PC-9 (cell line): ENCODE measurements around the gene PMPCA. TPM values are rescaled to one million over a fixed set of nuclear protein-coding genes. Genes with fewer than 3 reads are reported as not detected.
A peak's percentile ranks its signal among the peaks of the same experiment; 100 is the strongest.

ENCODE experiments used
- BruUV-seq: library from RNA; stranded (reverse); fragments of 400-500 nt; replicated peaks from 2 replicates; lab custom pipeline; 2021; lab: Mats Ljungman, UMichigan
- CTCF ChIA-PET: fragments of 300-600 bp; sonication (Branson Sonifier 250); formaldehyde crosslinking; loops from one replicate; lab custom pipeline; 2022; ENCODE audit warnings: antibody characterized with exemption; lab: Charles Lee
- POLR2A ChIA-PET: fragments of 300-600 bp; sonication (Branson Sonifier 250); formaldehyde crosslinking; loops from one replicate; lab custom pipeline; 2022; ENCODE audit warnings: antibody characterized with exemption; ENCODE audit not compliant: unreplicated experiment; lab: Charles Lee
- DNase-seq, 2 experiments: peaks; one replicate each; pipeline versions ENCODE4 v3.0.0 to v3.0.0-alpha.2; 2015 to 2022; ENCODE audit warnings: mixed read lengths in 1 of 2
- H2AFZ ChIP-seq: fragments of 200-600 bp; sonication (generic); 2 replicates; pipeline ENCODE4 v1.8.1; 2017; ENCODE audit warnings: antibody characterized with exemption
- H3F3A ChIP-seq: fragments of 200-600 bp; sonication (generic); 2 replicates; pipeline ENCODE4 v1.8.1; 2017; ENCODE audit warnings: antibody characterized with exemption, mild to moderate bottlenecking, low read depth; ENCODE audit not compliant: insufficient read depth
- H3K27ac ChIP-seq: fragments of 200-600 bp; sonication (generic); 2 replicates; pipeline ENCODE4 v1.6.1; 2016; ENCODE audit warnings: mixed run types
- H3K27me3 ChIP-seq: fragments of 200-600 bp; sonication (generic); 2 replicates; pipeline ENCODE4 v1.6.1; 2016; ENCODE audit warnings: low read depth, mixed run types; ENCODE audit not compliant: insufficient read depth
- H3K36me3 ChIP-seq: fragments of 200-600 bp; sonication (generic); 2 replicates; pipeline ENCODE4 v1.6.1; 2016; ENCODE audit warnings: low read depth, mixed run types
- H3K4me1 ChIP-seq: fragments of 200-600 bp; sonication (generic); replicated peaks from 2 replicates; pipeline ENCODE4 v1.6.1; 2016; ENCODE audit warnings: mixed run types; ENCODE audit not compliant: insufficient read depth
- H3K4me2 ChIP-seq: fragments of 200-600 bp; sonication (generic); 2 replicates; pipeline ENCODE4 v1.6.1; 2017; ENCODE audit warnings: mixed run types
- H3K4me3 ChIP-seq: fragments of 200-600 bp; sonication (generic); 2 replicates; pipeline ENCODE4 v1.6.1; 2016; ENCODE audit warnings: mixed run types
- H3K79me2 ChIP-seq: fragments of 200-600 bp; sonication (generic); 2 replicates; pipeline ENCODE4 v1.6.1; 2017; ENCODE audit warnings: low read depth, mixed run types
- H3K9me2 ChIP-seq: fragments of 200-600 bp; sonication (generic); 2 replicates; pipeline ENCODE4 v1.8.1; 2017; ENCODE audit warnings: mild to moderate bottlenecking; ENCODE audit not compliant: insufficient read depth
- H3K9me3 ChIP-seq: fragments of 200-600 bp; sonication (generic); 2 replicates; pipeline ENCODE4 v1.8.1; 2016; ENCODE audit warnings: low read depth; ENCODE audit not compliant: insufficient read depth
- H4K20me1 ChIP-seq: fragments of 200-600 bp; sonication (generic); 2 replicates; pipeline ENCODE4 v1.8.1; 2017; ENCODE audit not compliant: insufficient read depth
- EZH2 ChIP-seq: fragments of 200-600 bp; sonication (generic); IDR thresholded peaks from 2 replicates; pipeline ENCODE4 v1.8.0; 2017; ENCODE audit warnings: antibody characterized with exemption, low read depth
- intact Hi-C: fragments of 100-400 bp; cut with micrococcal nuclease; formaldehyde crosslinking; loops from one replicate; pipeline ENCODE4 v1.10.0; 2022; ENCODE audit not compliant: unreplicated experiment
- total RNA-seq: library from RNA; stranded (reverse); gene quantifications from 2 replicates; pipeline ENCODE4 v1.2.3, GENCODE V29; 2021
- TF ChIP-seq, protein P1 (sequence below): fragments of 200-600 bp; sonication (generic); conservative IDR thresholded peaks from 2 replicates; pipeline ENCODE4 v1.6.1; 2017; ENCODE audit warnings: mixed run types, antibody characterized with exemption, mild to moderate bottlenecking, moderate library complexity

PMPCA gene
- total RNA-seq, 1 experiment from 2014 or later: 78.1 TPM

DNA sequence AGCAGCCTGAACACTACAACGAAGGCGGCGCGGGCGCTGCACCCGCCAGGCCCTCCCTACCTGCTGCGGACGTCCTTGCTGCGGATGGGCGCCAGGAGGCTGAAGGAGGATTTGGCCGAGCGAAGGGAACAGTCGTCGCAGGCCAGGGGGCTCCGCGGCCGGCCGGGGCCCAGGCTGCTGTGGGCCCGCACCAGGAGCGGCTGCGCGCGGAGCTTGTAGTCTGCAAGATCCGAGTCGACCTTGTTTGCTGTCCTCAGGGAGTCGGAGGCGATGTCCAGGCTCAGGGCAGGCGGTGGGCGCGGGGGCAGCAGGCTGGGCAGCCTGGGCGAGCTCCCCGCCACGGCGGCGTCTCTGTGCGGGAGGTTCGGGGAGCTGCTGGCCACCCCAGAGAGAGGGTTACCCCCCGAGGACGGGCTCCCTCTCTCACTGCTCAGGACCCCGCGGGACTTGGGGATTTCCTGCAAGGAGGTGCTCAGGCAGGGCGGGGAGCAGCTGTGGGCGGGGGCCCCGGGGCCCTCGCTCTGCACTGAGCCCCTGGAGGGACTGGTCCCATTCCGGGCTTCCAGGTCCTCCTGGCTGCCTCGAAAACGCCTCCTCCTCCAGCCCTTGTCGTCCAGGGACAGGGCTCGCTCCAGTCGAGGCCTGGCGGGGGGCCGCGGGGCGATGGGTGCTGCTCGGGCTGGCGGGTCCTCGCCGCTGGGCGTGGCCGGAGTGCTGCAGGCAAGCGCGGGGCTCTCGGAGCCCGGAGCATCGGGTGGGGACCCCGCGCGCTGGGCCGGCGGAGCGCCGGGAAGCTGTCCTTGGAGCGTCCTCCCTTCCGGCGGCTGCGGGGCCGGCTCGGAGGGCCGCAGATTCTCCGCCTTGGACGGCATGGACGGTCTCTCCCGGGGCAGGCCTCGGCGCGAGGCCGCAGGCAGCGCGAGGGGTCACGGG, 28.4 kb downstream of the PMPCA start:
- H3K79me2 ChIP-seq: peaks cover 20% of the 10 kb centered on the region; the same call in 1 of the 2 replicates
- intact Hi-C loops: no loop called here
- H3F3A ChIP-seq: peaks cover 31% of the 10 kb centered on the region
- CTCF ChIA-PET: interaction anchor here (0.5 kb wide), 1 partner anchor 28 kb away, joined by 3 read pairs; no protein-coding TSS in a partner anchor
- no peaks in the 10 kb centered on the region for H3K36me3 ChIP-seq
- H3K27me3 ChIP-seq: no peaks in the 10 kb centered on the region
- peak overlapping the region; percentile 80 for H3K4me3 ChIP-seq
- H3K9me2 ChIP-seq: no peaks in the 10 kb centered on the region
- peaks cover 35% of the 10 kb centered on the region for H4K20me1 ChIP-seq
- DNase-seq: peak in 1 of 2 experiments; percentile 46
- H3K4me2 ChIP-seq: peak overlapping the region; percentile 95
- no peak for TF ChIP-seq EZH2
- TF ChIP-seq, protein P1, sequence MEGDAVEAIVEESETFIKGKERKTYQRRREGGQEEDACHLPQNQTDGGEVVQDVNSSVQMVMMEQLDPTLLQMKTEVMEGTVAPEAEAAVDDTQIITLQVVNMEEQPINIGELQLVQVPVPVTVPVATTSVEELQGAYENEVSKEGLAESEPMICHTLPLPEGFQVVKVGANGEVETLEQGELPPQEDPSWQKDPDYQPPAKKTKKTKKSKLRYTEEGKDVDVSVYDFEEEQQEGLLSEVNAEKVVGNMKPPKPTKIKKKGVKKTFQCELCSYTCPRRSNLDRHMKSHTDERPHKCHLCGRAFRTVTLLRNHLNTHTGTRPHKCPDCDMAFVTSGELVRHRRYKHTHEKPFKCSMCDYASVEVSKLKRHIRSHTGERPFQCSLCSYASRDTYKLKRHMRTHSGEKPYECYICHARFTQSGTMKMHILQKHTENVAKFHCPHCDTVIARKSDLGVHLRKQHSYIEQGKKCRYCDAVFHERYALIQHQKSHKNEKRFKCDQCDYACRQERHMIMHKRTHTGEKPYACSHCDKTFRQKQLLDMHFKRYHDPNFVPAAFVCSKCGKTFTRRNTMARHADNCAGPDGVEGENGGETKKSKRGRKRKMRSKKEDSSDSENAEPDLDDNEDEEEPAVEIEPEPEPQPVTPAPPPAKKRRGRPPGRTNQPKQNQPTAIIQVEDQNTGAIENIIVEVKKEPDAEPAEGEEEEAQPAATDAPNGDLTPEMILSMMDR: no peak
- H3K27ac ChIP-seq: no peak overlapping the region
- POLR2A ChIA-PET: no interaction called here
- H2AFZ ChIP-seq: peak overlapping the region; percentile 82
- BruUV-seq: no TSS peak
- H3K4me1 ChIP-seq: peaks cover 10% of the 10 kb centered on the region
- no peaks in the 10 kb centered on the region for H3K9me3 ChIP-seq

DNA sequence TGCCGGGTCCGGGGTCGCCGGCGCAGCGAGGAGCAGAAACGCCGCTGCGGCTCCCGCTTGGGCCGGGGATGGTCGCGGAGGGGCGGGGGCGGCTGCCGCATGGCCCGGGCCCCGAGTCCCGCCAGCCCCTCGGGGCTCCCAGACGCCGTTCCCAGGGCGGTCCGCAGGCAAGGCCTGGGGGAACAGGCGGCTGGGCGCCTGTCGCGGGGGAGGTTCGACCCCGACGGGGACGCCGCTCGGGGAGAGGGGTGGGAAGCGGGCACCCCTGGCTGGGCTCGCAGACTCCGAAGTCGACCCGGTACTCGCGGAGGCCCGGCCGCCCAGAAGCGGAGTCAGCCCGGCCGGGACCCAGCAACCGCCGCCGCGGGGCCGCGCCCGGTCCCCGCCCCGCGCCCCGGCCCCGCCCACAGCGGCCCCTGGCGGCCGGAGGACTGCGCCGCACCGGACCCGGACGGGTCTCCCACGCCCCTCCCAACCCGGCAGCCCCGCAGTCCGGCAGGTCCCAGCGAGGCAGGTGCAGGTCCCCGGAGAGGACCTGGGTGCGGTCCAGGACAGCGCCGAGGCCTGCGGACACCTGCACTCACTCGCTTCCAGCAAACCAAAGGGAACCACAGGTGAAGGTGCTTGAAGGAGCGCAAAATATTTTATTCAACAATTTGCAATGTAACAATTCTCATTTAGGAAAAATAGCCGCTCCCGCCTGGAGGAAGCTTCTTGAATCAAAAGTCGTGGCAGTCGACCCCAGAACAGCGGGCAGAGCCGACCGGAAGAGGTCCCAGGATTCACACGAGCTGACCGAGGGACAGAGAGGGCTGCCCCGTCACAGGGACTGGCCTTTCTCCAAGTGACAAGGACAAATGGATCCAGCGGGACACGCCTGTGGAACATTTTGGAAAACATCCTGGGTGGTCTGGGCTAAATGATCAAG, 29.3 kb downstream of the PMPCA start, which contains the start of gene INPP5E:
Gene INPP5E, minus strand, starts transcription at position 365 of the 928 bp plus-strand sequence. CDS start 426 bp downstream, outside the sequence.
- ChIA-PET CTCF (no interaction called here), POLR2A (no interaction called here)
- peak within 1 kb of the TSS; percentile 95 for H3K4me2 ChIP-seq
- H3K9me2 ChIP-seq: no peaks in the 10 kb centered on the region
- H3F3A ChIP-seq: peaks cover 31% of the 10 kb centered on the region
- H3K4me1 ChIP-seq: peaks cover 10% of the 10 kb centered on the region
- intact Hi-C loops: no loop called here
- H3K4me3 ChIP-seq: peak within 1 kb of the TSS; percentile 80
- no peaks in the 10 kb centered on the region for H3K27me3 ChIP-seq
- H3K36me3 ChIP-seq: no peaks in the 10 kb centered on the region
- peaks cover 33% of the 10 kb centered on the region for H4K20me1 ChIP-seq
- BruUV-seq: no TSS peak
- H3K9me3 ChIP-seq: no peaks in the 10 kb centered on the region
- H2AFZ ChIP-seq: peak within 1 kb of the TSS; percentile 82
- TF ChIP-seq, protein P1: peak; percentile 66
- no peak for TF ChIP-seq EZH2
- peak in 1 of 2 experiments; percentile 91 for DNase-seq
- H3K79me2 ChIP-seq: peaks cover 20% of the 10 kb centered on the region; the same call in 1 of the 2 replicates
- H3K27ac ChIP-seq: no peak within 1 kb of the TSS

DNA sequence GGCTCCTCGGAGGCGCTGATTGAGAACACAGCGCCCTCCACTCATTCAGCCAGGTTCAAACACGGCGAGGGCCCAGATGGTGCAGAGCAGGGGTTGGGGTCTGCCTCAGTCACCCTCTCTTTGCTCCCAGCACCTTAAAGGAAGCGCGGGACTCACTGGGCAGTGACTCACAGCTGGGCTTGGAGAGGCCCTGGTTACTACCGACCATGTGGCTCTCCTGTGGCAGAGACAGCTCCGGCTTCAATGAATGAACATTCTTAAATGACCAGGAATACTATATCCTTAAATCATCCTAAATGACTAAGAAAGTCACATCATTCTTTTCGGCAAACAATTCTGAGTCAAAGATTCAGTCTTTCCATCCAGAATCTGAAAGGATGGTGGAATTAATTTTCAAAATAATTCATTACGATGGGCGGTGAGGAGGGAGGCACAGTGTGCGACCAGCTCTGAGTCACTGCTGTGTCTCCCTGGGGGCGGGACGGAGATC, 30.8 kb downstream of the PMPCA start:
- H2AFZ ChIP-seq: no peak overlapping the region
- intact Hi-C loops: no loop called here
- no peak for DNase-seq
- H4K20me1 ChIP-seq: peaks cover 26% of the 10 kb centered on the region
- no peaks in the 10 kb centered on the region for H3K36me3 ChIP-seq
- no peaks in the 10 kb centered on the region for H3K9me2 ChIP-seq
- H3K27me3 ChIP-seq: no peaks in the 10 kb centered on the region
- H3K9me3 ChIP-seq: no peaks in the 10 kb centered on the region
- no peak overlapping the region for H3K4me2 ChIP-seq
- H3K4me1 ChIP-seq: peaks cover 10% of the 10 kb centered on the region
- no peak overlapping the region for H3K27ac ChIP-seq
- no peak for TF ChIP-seq EZH2
- TF ChIP-seq, protein P1: no peak
- H3K4me3 ChIP-seq: no peak overlapping the region
- POLR2A ChIA-PET: no interaction called here
- H3F3A ChIP-seq: peaks cover 31% of the 10 kb centered on the region
- BruUV-seq: no TSS peak
- H3K79me2 ChIP-seq: peaks cover 20% of the 10 kb centered on the region; the same call in 1 of the 2 replicates
- CTCF ChIA-PET: no interaction called here
